Loucy (cell line): ENCODE results near the gene CYLC2.

Experiments
- H2AFZ ChIP-seq: fragments of 200-600 bp; sonication (generic); 2 replicates; pipeline ENCODE4 v1.6.0; 2016; ENCODE audit warnings: antibody characterized with exemption, mild to moderate bottlenecking, low read length, moderate library complexity
- H3F3A ChIP-seq: fragments of 200-600 bp; 2 replicates; pipeline ENCODE4 v1.6.0; 2016; ENCODE audit warnings: antibody characterized with exemption, low read depth, mild to moderate bottlenecking
- H3K27me3 ChIP-seq: fragments of 200-600 bp; sonication (generic); 2 replicates; pipeline ENCODE4 v1.6.1; 2014; ENCODE audit warnings: low read length, mild to moderate bottlenecking; ENCODE audit not compliant: insufficient read depth, poor library complexity, severe bottlenecking
- H3K36me3 ChIP-seq: fragments of 200-600 bp; sonication (generic); 2 replicates; pipeline ENCODE4 v1.6.1; 2016; ENCODE audit warnings: low read length; ENCODE audit not compliant: insufficient read depth
- H3K4me1 ChIP-seq: fragments of 200-600 bp; sonication (generic); 2 replicates; pipeline ENCODE4 v1.5.1; 2014; ENCODE audit warnings: low read length, mild to moderate bottlenecking; ENCODE audit not compliant: insufficient read depth, poor library complexity, severe bottlenecking
- H3K4me2 ChIP-seq: fragments of 200-600 bp; sonication (generic); 2 replicates; pipeline ENCODE4 v1.6.0; 2014; ENCODE audit warnings: antibody characterized with exemption, low read length, low read depth, mild to moderate bottlenecking; ENCODE audit not compliant: poor library complexity, severe bottlenecking
- H3K4me3 ChIP-seq: fragments of 200-600 bp; sonication (generic); 2 replicates; pipeline ENCODE4 v1.5.1; 2014; ENCODE audit warnings: low read length, mild to moderate bottlenecking, mixed read lengths; ENCODE audit not compliant: poor library complexity, severe bottlenecking
- H3K79me2 ChIP-seq: fragments of 200-600 bp; sonication (generic); 2 replicates; pipeline ENCODE4 v1.6.1; 2014; ENCODE audit warnings: low read length; ENCODE audit not compliant: insufficient read depth
- H3K9ac ChIP-seq: fragments of 200-600 bp; sonication (generic); 2 replicates; pipeline ENCODE4 v1.6.0; 2014; ENCODE audit warnings: mild to moderate bottlenecking, low read depth, low read length, moderate library complexity; ENCODE audit not compliant: poor library complexity, severe bottlenecking
- H3K9me2 ChIP-seq: fragments of 200-600 bp; sonication (generic); replicated peaks from 2 replicates; pipeline ENCODE4 v1.6.1; 2016; ENCODE audit warnings: low read depth, low read length, mixed read lengths
- H3K9me3 ChIP-seq: fragments of 200-600 bp; sonication (generic); 2 replicates; pipeline ENCODE4 v1.6.1; 2014; ENCODE audit warnings: mild to moderate bottlenecking, antibody characterized with exemption, low read length, low read depth; ENCODE audit not compliant: insufficient read depth
- H4K20me1 ChIP-seq: fragments of 200-600 bp; sonication (generic); 2 replicates; pipeline ENCODE4 v1.6.0; 2014; ENCODE audit warnings: antibody characterized with exemption, low read length, mild to moderate bottlenecking; ENCODE audit not compliant: insufficient read depth, poor library complexity, severe bottlenecking
- CTCF ChIP-seq: fragments of 200-600 bp; sonication (generic); conservative IDR thresholded peaks from 2 replicates; pipeline ENCODE4 v1.5.1; 2014; ENCODE audit warnings: mild to moderate bottlenecking, antibody characterized with exemption, low read length
- EZH2phosphoT487 ChIP-seq: fragments of 200-600 bp; IDR thresholded peaks from 2 replicates; pipeline ENCODE4 v1.6.1; 2018; ENCODE audit warnings: antibody characterized with exemption, mild to moderate bottlenecking, moderate library complexity, borderline replicate concordance

The CYLC2 gene

GRCh38 chr9:102975251-102975650 lies 19.9 kb upstream of the CYLC2 start:
- H3K36me3 ChIP-seq: no peaks in the 10 kb centered on the region
- H3K4me1 ChIP-seq: no peaks in the 10 kb centered on the region
- no peaks in the 10 kb centered on the region for H3K9me3 ChIP-seq
- H3K79me2 ChIP-seq: no peaks in the 10 kb centered on the region
- H3K27me3 ChIP-seq: no peaks in the 10 kb centered on the region
- no peak overlapping the region for H3K4me2 ChIP-seq
- H3K9me2 ChIP-seq: no peaks in the 10 kb centered on the region
- no peak for TF ChIP-seq CTCF
- TF ChIP-seq EZH2phosphoT487: no peak
- no peak overlapping the region for H3K9ac ChIP-seq
- no peaks in the 10 kb centered on the region for H3F3A ChIP-seq
- no peak overlapping the region for H2AFZ ChIP-seq
- no peak overlapping the region for H3K4me3 ChIP-seq
- no peaks in the 10 kb centered on the region for H4K20me1 ChIP-seq

- no peak overlapping the region for H2AFZ ChIP-seq
Measured at GRCh38 chr9:102985162-102985895, 9.8 kb upstream of the CYLC2 start.

GRCh38 chr9:102986425-102986824 lies 8.7 kb upstream of the CYLC2 start:
- Histone ChIP-seq H3K4me1 (no peaks in the 10 kb centered on the region), H3K27me3 (no peaks in the 10 kb centered on the region), H4K20me1 (no peaks in the 10 kb centered on the region), H3K36me3 (no peaks in the 10 kb centered on the region), H3K9me2 (no peaks in the 10 kb centered on the region), H3K79me2 (no peaks in the 10 kb centered on the region), H3K4me2 (no peak overlapping the region), H3K4me3 (no peak overlapping the region), H2AFZ (no peak overlapping the region), H3F3A (no peaks in the 10 kb centered on the region), H3K9ac (no peak overlapping the region), H3K9me3 (no peaks in the 10 kb centered on the region)
- TF ChIP-seq CTCF (no peak), EZH2phosphoT487 (no peak)

More at GRCh38 chr9:102985162-102985895, 9.8 kb upstream of the CYLC2 start:
- no peak for TF ChIP-seq CTCF
- no peak for TF ChIP-seq EZH2phosphoT487
- Histone ChIP-seq H3K4me1 (no peaks in the 10 kb centered on the region), H3K9ac (no peak overlapping the region), H3K9me2 (no peaks in the 10 kb centered on the region), H3K27me3 (no peaks in the 10 kb centered on the region), H4K20me1 (no peaks in the 10 kb centered on the region), H3K4me3 (no peak overlapping the region), H3F3A (no peaks in the 10 kb centered on the region), H3K4me2 (no peak overlapping the region), H3K36me3 (no peaks in the 10 kb centered on the region), H3K79me2 (no peaks in the 10 kb centered on the region), H3K9me3 (no peaks in the 10 kb centered on the region)
